OCI-LY3 (cell line): ENCODE measurements around the gene QSOX2.

Experiments used
- CTCF ChIP-seq: fragments of 200-600, 300-600 bp; sonication (generic); IDR thresholded peaks from 2 replicates; pipeline ENCODE4 v1.5.1; 2014; ENCODE audit warnings: antibody characterized with exemption, low read length, low read depth
- EZH2phosphoT487 ChIP-seq: fragments of 200-600 bp; shearing (Covaris generic); IDR thresholded peaks from 2 replicates; pipeline ENCODE4 v1.6.1; 2018; ENCODE audit warnings: antibody characterized with exemption, mixed run types, low read depth

DNA sequence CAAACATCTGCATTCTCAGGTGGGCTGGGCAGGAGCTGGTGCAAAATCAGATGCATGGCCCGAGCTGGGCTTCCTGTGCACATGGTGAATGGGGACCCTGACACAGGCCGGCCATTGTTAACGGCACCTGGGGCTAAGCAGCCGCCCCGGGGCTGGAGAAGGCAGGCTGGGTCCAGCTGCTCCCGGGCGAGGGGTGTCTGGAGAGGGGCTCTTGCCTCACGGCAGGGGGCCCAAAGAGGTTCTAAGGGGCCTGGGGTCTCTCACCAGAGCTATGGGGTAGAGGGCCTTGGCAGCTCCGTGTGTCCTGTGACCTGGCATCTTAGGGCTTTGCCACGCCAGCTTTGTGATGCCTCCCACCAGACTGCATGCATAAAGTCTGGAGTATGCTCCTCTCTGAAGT is 5.1 kb upstream of the QSOX2 start:
- TF ChIP-seq CTCF (no peak), EZH2phosphoT487 (no peak)
